Measurements from ENCODE around the gene SYNPO.

Gene SYNPO

GRCh38 chr5:150625831-150626746 is 14.4 kb upstream of the SYNPO start:
- Histone ChIP-seq H3K9me2 (replicated peaks; ENCODE audit: insufficient read depth, low read length) (no peaks in the 10 kb centered on the region), H3K4me3 (ENCODE audit: insufficient read depth, low read length, poor library complexity, severe bottlenecking) (no peak overlapping the region), H3K36me3 (ENCODE audit: low read length) (no peaks in the 10 kb centered on the region), H2AFZ (ENCODE audit: low read depth, low read length, severe bottlenecking) (no peak overlapping the region), H3K27ac (ENCODE audit: low read depth, low read length) (no peak overlapping the region), H3K9ac (ENCODE audit: low read length) (no peak overlapping the region), H3K4me2 (ENCODE audit: low read depth, low read length, poor library complexity, severe bottlenecking) (no peak overlapping the region), H3K27me3 (ENCODE audit: low read length) (0 out of 2 replicates have a peak, but pooled peaks cover 2% of the 10 kb centered on the region), H3K9me3 (ENCODE audit: insufficient read depth, low read length) (no peaks in the 10 kb centered on the region), H3K79me2 (ENCODE audit: insufficient read depth, low read length) (no peaks in the 10 kb centered on the region), H4K20me1 (ENCODE audit: low read depth, low read length) (no peaks in the 10 kb centered on the region), H3F3A (ENCODE audit: insufficient read depth) (no peaks in the 10 kb centered on the region)
- TF ChIP-seq CTCF (IDR thresholded peaks at IDR 0.05; ENCODE audit: insufficient read depth, low read length, poor library complexity, severe bottlenecking) (no peak), EZH2phosphoT487 (conservative IDR thresholded peaks at IDR 0.05; ENCODE audit: low read length) (no peak)

- Histone ChIP-seq H3K27me3 (ENCODE audit: low read length) (0 out of 2 replicates have a peak, but pooled peaks cover 2% of the 10 kb centered on the region), H3K9me2 (replicated peaks; ENCODE audit: insufficient read depth, low read length) (no peaks in the 10 kb centered on the region), H3K4me2 (ENCODE audit: low read depth, low read length, poor library complexity, severe bottlenecking) (no peak overlapping the region), H3K27ac (ENCODE audit: low read depth, low read length) (no peak overlapping the region), H3K4me3 (ENCODE audit: insufficient read depth, low read length, poor library complexity, severe bottlenecking) (no peak overlapping the region), H4K20me1 (ENCODE audit: low read depth, low read length) (no peaks in the 10 kb centered on the region), H3K36me3 (ENCODE audit: low read length) (no peaks in the 10 kb centered on the region), H3F3A (ENCODE audit: insufficient read depth) (no peaks in the 10 kb centered on the region), H2AFZ (ENCODE audit: low read depth, low read length, severe bottlenecking) (no peak overlapping the region), H3K79me2 (ENCODE audit: insufficient read depth, low read length) (no peaks in the 10 kb centered on the region), H3K9ac (ENCODE audit: low read length) (no peak overlapping the region), H3K9me3 (ENCODE audit: insufficient read depth, low read length) (no peaks in the 10 kb centered on the region)
- no peak for TF ChIP-seq CTCF (IDR thresholded peaks at IDR 0.05; ENCODE audit: insufficient read depth, low read length, poor library complexity, severe bottlenecking)
- no peak for TF ChIP-seq EZH2phosphoT487 (conservative IDR thresholded peaks at IDR 0.05; ENCODE audit: low read length)
Observed at GRCh38 chr5:150626853-150627276, 13.6 kb upstream of the SYNPO start.

- Histone ChIP-seq H3K9ac (ENCODE audit: low read length) (no peak overlapping the region), H3K9me2 (replicated peaks; ENCODE audit: insufficient read depth, low read length) (no peaks in the 10 kb centered on the region), H3K36me3 (ENCODE audit: low read length) (no peaks in the 10 kb centered on the region), H3K9me3 (ENCODE audit: insufficient read depth, low read length) (no peaks in the 10 kb centered on the region), H3F3A (ENCODE audit: insufficient read depth) (no peaks in the 10 kb centered on the region), H3K4me3 (ENCODE audit: insufficient read depth, low read length, poor library complexity, severe bottlenecking) (no peak overlapping the region), H3K79me2 (ENCODE audit: insufficient read depth, low read length) (no peaks in the 10 kb centered on the region), H3K27ac (ENCODE audit: low read depth, low read length) (no peak overlapping the region), H2AFZ (ENCODE audit: low read depth, low read length, severe bottlenecking) (no peak overlapping the region), H3K27me3 (ENCODE audit: low read length) (0 out of 2 replicates have a peak, but pooled peaks cover 2% of the 10 kb centered on the region), H4K20me1 (ENCODE audit: low read depth, low read length) (no peaks in the 10 kb centered on the region), H3K4me2 (ENCODE audit: low read depth, low read length, poor library complexity, severe bottlenecking) (no peak overlapping the region)
- TF ChIP-seq EZH2phosphoT487 (conservative IDR thresholded peaks at IDR 0.05; ENCODE audit: low read length) (no peak), CTCF (IDR thresholded peaks at IDR 0.05; ENCODE audit: insufficient read depth, low read length, poor library complexity, severe bottlenecking) (no peak)
Observed at GRCh38 chr5:150627731-150628545, 12.5 kb upstream of the SYNPO start.
